Urinary bladder (tissue), 4 donors: ENCODE data around the gene LMX1B. TPM values are rescaled to one million over a fixed set of nuclear protein-coding genes. Genes with fewer than 3 reads are reported as not detected.
A peak's percentile ranks its signal among the peaks of the same experiment; 100 is the strongest.
"Not testable (repeated sequence)": the region's sequence is repeated elsewhere in the genome, so short reads cannot be mapped to it uniquely, and the experiment has no call there.

Experiments
- DNase-seq: peaks from one replicate; pipeline ENCODE4 v3.0.0-alpha.2; 2015; ENCODE audit errors: extremely low spot score
- H3K27ac ChIP-seq: one replicate; pipeline ENCODE4 v1.5.1; 2013; ENCODE audit warnings: low read depth, mild to moderate bottlenecking, moderate library complexity
- H3K36me3 ChIP-seq: one replicate; pipeline ENCODE4 v1.6.1; 2013; ENCODE audit warnings: mild to moderate bottlenecking, moderate library complexity; ENCODE audit not compliant: insufficient read depth
- H3K4me1 ChIP-seq: one replicate; pipeline ENCODE4 v1.6.1; 2013; ENCODE audit warnings: mild to moderate bottlenecking, moderate library complexity; ENCODE audit not compliant: insufficient read depth
- H3K4me3 ChIP-seq: one replicate; pipeline ENCODE4 v1.5.1; 2013; ENCODE audit warnings: low read depth, low read length
- WGBS: extraction: QIAGEN DNeasy Blood & Tissue Kit; methylation state at CpG from one replicate; pipeline ENCODE4 v1.1.7; 2013; 5-methylcytosine and 5-hydroxymethylcytosine counted together
- polyA plus RNA-seq: library from polyadenylated mRNA; stranded (reverse); fragments of 200-250 nt; gene quantifications from one replicate; pipeline ENCODE4 v1.2.3, GENCODE V29; 2013
- total RNA-seq: library from RNA; depleted of rRNA; stranded (reverse); fragments of >200 nt; gene quantifications from one replicate; pipeline ENCODE4 v1.2.3, GENCODE V29; 2014
- donor health status: healthy with polysubstance abuse.
- donor health status: healthy.

LMX1B gene
- total and polyA plus RNA-seq, 2 donors: 0.04 TPM; not detected in 1

DNA sequence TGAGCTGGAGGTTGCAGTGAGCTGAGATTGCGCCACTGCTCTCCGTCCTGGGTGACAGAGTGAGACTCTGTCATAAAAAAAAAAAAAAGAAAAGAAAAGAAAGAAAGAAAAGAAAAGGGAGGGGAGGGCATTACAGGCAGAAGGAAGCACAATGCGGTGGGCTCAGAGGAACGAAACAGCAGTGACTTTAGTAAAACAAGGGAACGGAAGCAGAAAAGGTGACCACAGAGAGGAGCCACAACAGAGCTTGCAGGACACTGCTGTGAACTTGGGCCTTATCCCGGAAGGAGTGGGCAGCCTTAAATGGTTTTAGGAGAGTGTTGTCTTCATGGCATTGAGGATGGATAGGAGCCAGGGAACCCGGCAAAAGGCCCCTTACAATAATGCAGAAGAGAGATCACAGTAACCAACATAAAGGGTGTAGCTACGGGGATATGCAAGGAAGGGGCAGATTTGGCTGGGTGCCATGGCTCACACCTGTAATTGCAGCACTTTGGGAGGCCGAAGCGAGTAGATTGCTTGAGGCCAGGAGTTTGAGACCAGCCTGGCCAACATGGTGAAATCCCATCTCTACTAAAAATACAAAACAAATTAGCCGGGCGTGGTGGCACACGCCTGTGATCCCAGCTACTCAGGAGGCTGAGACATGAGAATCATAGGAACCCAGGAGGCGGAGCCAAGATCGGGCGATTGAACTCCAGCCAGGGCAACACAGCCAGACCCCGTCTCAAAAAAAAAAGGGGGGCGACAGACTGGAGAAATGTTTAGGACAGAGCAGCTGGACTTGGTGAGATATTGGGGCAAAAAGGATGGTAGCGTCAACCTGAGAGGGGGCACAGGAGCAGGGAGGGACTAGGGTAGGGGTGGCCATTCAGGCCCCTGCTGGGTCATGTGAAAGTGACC lies 107.2 kb downstream of the LMX1B start:
- Histone ChIP-seq H3K4me1 (peaks cover 2% of the 10 kb centered on the region), H3K27ac (no peak overlapping the region), H3K4me3 (no peak overlapping the region), H3K36me3 (no peaks in the 10 kb centered on the region)
- WGBS: 86% methylated on average over 19 of the region's 19 CpGs
- DNase-seq: no peak

DNA sequence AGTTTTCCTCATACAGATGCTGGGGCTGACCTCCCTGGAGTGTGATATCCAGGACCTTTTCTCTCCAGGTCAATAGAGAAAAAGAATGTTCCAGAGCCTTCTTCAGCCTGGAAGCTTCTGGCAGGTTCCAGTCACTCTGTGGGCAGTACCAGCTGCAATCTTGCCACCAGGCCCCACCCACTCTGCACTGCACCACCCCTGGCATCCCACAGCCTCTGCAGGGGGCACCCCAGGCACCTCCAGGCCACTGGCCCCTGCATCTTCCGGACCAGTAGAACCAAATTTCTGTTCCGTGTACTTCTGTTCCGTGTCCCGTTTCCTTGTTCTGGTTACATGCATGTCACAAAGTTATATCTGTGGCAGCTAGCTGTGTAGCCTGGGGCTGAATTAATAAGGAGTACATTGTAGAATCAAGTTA lies 107.8 kb downstream of the LMX1B start:
- no peak overlapping the region for H3K27ac ChIP-seq

DNA sequence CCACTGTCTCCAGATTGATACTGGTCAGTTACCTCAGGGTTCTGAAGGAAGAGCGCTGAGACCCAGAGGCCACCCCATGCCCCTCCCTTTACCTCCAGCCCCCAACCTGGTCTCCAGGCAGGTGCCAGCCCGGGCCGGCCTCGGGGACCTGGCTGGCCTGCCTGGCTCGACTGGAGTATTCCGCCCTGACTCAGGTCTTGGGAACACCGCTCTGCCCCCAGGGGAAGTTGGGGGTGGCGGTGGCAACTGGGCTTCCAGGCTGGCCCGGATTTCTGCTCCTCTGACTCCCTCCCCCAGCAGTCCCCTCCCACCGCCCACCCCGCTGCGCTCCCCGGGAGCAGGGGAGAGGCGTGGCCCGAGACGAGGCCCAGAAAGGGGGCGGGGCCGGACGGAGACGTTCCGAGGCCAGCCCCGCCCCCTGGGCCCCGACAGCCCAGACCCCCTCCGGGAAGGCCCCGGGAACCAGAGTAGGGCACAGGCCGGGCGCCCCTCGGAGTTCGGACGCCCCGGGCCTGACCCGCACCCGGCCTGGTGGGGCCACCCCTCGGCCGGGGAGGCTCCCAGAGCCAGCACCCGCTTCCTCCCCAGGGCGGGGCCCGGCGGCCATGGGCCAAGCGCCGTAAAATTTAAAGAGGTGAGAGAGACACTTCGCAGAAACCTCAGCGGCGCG lies 108.7 kb downstream of the LMX1B start:
- peaks cover 2% of the 10 kb centered on the region for H3K4me1 ChIP-seq
- DNase-seq: no peak
- peak overlapping the region; percentile 57 for H3K4me3 ChIP-seq
- 1% methylated on average over 45 of the region's 45 CpGs for WGBS
- H3K27ac ChIP-seq: peak overlapping the region; percentile 63
- no peaks in the 10 kb centered on the region for H3K36me3 ChIP-seq

More for the DNA sequence above, 107.8 kb downstream of the LMX1B start:
- no peak for DNase-seq
- no peak overlapping the region for H3K4me3 ChIP-seq
- 95% methylated on average over 4 of the region's 4 CpGs for WGBS
- no peaks in the 10 kb centered on the region for H3K36me3 ChIP-seq
- peaks cover 2% of the 10 kb centered on the region for H3K4me1 ChIP-seq

DNA sequence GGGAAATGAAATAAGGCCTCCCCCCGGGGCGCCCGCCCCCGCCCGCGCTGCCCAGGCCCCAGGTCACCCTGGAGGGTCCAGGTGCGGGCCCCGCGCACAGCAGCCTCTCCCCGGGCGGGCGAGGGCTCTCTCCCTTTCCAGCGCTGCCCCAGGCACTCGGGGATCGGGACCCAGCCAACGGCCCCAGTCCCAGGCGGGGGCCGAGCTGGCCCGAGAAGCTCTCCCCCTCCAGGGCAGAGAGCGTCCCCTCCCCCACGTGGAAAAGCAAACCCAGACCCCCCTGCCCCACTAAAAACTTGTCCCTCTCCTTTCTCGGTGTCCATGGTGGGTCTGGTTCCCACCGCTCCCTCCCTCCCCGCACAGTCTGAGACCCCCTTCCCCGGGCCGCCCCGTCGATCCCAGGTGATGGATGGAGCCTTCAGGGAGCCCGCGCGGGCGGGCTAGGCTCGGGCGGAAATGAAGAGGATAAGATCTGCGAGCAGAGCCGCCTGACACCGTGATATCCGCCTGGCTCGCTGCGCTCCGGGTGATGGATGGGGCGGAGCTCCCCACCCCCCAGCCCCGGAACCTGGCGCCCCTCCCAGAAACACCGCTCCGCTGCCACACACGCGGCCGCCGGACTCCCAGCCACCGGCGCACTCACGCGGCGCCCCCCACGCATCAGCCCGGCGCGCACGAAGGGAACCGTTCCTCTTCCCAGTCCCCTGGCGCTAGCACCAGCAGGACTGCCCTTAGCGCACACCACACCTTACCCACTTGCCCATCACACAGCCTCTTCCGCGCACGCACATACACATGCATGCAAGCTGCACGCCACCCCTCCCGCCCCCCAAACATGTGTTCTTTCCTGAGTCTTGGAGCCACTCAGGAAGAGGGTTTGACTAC lies 109.4 kb downstream of the LMX1B start:
- H3K27ac ChIP-seq: peak overlapping the region; percentile 63
- H3K4me1 ChIP-seq: peaks cover 2% of the 10 kb centered on the region
- H3K36me3 ChIP-seq: no peaks in the 10 kb centered on the region
- 2% methylated on average over 68 of the region's 68 CpGs for WGBS
- H3K4me3 ChIP-seq: peak overlapping the region; percentile 57
- DNase-seq: no peak

DNA sequence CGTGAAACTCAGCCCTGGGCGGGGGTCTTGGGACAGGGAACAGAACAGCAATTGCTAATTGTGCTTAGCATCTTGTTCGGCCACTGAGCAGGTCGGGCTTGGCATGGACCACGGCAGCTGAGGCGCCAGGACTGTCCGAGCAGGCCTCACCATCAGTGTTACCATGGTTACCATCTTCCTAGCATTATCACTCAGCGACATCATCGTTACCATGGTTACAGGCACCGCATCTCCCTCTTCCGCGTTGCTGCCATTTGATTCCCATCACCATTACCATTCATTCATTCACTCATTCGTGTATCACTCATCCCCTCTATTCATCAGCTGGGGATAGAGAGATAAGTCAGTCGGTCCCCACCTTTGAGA lies 110.1 kb downstream of the LMX1B start:
- Histone ChIP-seq H3K4me3 (no peak overlapping the region), H3K36me3 (no peaks in the 10 kb centered on the region), H3K4me1 (peaks cover 2% of the 10 kb centered on the region), H3K27ac (no peak overlapping the region)
- no peak for DNase-seq
- 37% methylated on average over 14 of the region's 14 CpGs for WGBS

DNA sequence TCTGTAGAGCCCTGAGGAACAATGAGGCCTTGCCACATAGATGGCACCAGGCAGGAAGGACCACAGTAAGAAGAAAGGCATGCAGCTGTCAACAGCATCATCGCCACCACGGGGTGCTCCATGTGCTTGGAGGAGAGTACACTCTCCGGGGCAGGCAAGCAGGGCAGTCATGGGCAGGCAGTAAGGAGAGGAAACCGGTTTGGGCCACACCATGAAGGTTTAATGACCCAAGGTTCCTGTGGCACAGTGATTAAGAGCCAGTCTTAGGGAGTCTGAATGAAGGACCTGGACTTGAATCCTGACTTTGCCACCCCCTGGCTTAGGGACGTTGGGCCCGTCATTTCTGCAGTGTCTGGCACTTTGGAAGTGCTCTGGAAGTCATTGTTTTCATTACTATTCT lies 110.5 kb downstream of the LMX1B start:
- peaks cover 2% of the 10 kb centered on the region for H3K4me1 ChIP-seq
- H3K4me3 ChIP-seq: no peak overlapping the region
- H3K36me3 ChIP-seq: no peaks in the 10 kb centered on the region
- 45% methylated on average over 6 of the region's 6 CpGs for WGBS
- DNase-seq: no peak
- no peak overlapping the region for H3K27ac ChIP-seq

DNA sequence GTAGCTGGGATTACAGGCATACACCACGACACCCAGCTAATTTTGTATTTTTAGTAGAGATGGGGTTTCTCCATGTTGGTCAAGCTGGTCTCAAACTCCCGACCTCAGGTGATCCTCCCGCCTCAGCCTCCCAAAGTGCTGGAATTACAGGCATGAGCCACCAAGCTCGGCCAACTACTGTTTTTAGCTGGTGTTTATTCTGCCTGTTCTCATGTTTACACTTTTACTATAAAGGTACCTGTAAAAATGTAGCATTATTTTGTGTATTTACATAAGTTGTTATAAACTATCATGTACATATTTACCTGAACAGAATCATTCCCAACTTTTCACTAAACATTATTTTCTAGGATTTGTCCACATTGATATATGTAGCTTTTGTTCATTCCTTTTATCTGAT lies 111.8 kb downstream of the LMX1B start:
- not testable (repeated sequence) for H3K4me1 ChIP-seq, H3K4me3 ChIP-seq, H3K36me3 ChIP-seq, H3K27ac ChIP-seq, DNase-seq
- WGBS: 76% methylated on average over 4 of the region's 4 CpGs

DNA sequence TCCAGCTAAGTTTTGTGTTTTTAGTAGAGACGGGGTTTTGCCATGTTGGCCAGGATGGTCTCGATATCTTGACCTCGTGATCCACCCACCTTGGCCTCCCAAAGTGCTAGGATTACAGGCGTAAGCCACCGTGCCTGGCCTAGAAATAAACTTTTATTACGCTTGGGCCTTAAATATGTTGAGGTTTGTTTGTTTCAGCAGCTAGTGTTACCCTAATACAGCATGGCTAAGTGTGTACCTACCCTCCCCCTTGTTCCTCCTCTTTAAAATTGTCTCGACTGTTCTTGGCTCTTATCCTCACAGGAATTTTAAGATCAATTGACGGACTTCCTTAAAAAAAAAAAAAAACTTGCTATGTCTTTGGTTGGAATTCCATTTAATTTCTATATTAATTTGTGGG lies 114.5 kb downstream of the LMX1B start:
- not testable (repeated sequence) for H3K4me3 ChIP-seq, H3K27ac ChIP-seq, H3K36me3 ChIP-seq, H3K4me1 ChIP-seq, DNase-seq
- 87% methylated on average over 8 of the region's 8 CpGs for WGBS

DNA sequence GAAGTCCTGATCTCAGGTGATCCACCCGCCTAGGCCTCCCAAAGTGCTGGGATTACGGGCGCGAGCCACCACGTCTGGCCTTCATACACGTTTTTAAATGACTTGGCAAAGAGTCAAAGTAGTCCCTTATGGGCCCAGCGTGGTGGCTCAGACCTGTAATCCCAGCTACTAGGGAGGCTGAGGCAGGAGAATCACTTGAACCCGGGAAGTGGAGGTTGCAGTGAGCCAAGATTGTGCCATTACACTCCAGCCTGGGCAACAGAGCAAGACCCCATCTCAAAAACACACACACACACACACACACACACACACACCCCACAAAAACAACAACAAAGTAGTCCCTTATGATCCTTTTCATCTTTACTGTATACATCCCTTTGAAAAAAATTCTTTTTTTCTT lies 116.9 kb downstream of the LMX1B start:
- H3K36me3 ChIP-seq, H3K4me3 ChIP-seq, H3K4me1 ChIP-seq, DNase-seq, H3K27ac ChIP-seq: not testable (repeated sequence)
- 86% methylated on average over 8 of the region's 8 CpGs for WGBS

DNA sequence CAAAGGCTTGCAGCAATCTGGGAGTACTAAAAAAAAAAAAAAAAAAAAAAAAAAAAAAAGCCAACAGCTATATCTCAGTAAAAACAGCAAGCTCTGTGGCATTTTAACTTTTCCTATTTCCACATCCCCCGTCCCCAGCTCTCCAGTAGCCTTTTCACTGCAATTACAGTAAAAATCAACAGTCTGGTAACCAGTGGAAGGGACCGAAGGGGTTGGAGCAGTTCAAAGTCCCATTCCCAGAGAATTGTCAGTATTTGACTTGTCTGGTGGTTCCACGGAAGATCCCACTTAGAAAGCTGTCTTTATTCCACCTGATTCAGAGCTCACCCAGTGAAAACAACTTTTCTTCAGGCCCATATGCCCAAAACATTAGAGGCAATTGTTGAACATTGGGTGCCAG lies 119.3 kb downstream of the LMX1B start:
- H3K36me3 ChIP-seq: no peaks in the 10 kb centered on the region
- H3K4me3 ChIP-seq: no peak overlapping the region
- 83% methylated on average over 3 of the region's 3 CpGs for WGBS
- H3K4me1 ChIP-seq: no peaks in the 10 kb centered on the region
- DNase-seq: no peak
- no peak overlapping the region for H3K27ac ChIP-seq

DNA sequence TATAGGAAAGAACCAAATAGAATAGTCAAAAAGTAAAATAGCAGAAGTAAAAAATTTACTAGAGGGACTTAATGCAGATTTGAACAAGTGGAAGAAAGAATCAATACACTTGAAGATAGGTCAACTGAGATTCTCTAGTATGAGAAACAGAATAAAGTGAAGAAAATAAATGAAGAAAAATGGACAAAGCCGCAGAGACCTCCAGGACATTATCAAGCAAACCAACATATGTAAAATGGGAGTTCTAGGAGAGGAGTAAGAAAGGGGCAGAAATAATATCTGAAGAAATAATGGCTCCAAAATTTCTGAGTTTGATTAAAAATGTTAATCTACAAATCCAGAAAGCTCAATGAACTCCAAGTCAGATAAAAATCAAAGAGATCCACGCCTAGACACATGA lies 121.1 kb downstream of the LMX1B start:
- 80% methylated on average over 2 of the region's 2 CpGs for WGBS
- no peak overlapping the region for H3K4me3 ChIP-seq
- H3K4me1 ChIP-seq: no peaks in the 10 kb centered on the region
- no peak overlapping the region for H3K27ac ChIP-seq
- H3K36me3 ChIP-seq: no peaks in the 10 kb centered on the region
- DNase-seq: no peak

DNA sequence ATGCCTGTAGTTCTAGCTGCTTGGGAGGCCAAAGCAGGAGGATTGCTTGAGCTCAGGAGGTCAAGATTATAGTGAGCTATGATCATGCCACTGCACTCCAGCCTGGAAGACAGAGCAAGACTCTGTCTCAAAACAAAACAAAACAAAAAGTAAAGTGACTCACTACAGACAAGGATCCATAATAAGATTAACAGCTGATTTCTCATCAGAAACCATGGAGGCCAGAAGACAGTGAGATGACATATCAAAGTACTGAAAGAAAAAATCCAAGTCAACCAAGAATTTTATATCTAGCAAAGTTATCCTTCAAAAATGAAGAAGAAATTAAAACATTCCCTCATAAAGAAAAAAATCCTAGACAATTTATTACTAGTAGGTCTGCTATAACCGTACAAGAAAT lies 121.8 kb downstream of the LMX1B start:
- WGBS: 95% methylated on average over 1 of the region's 1 CpG
- Histone ChIP-seq H3K36me3 (no peaks in the 10 kb centered on the region), H3K4me3 (no peak overlapping the region), H3K27ac (no peak overlapping the region), H3K4me1 (no peaks in the 10 kb centered on the region)
- no peak for DNase-seq

DNA sequence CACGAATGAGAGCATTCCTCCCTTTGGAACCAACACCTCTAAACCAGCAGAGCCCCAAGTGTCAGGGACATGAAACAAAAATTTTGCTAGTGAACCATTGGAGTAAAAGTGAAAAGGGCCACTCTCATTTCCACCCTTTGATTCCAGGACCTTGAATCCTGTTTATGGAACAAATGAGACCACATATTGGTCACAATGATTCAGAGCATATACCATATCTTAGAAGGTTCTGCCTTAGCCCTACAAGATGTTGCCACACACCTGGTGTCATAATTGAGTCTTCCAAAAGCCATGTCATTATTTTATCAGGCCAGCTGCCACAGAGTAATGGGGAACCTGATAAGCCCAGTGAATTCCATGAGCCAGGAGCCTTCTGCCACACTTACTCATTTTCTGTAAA lies 124.8 kb downstream of the LMX1B start:
- H3K27ac ChIP-seq: no peak overlapping the region
- no peaks in the 10 kb centered on the region for H3K4me1 ChIP-seq
- H3K36me3 ChIP-seq: no peaks in the 10 kb centered on the region
- WGBS: 56% methylated on average over 1 of the region's 1 CpG
- DNase-seq: no peak
- no peak overlapping the region for H3K4me3 ChIP-seq
